HG02852 (cell line): ENCODE measurements around the gene GRIP1.

ENCODE experiments used
- ATAC-seq: cut with Tn5 transposase; IDR thresholded peaks from one replicate; pipeline ENCODE4 v1.9.1; 2021; ENCODE audit warnings: mild to moderate bottlenecking, moderate library complexity; ENCODE audit not compliant: unreplicated experiment

Gene GRIP1

GRCh38 chr12:66482351-66483203 lies 196.3 kb downstream of the GRIP1 start:
- ATAC-seq, result no peak

- no peak for ATAC-seq
Measured at GRCh38 chr12:66467932-66468331, 210.9 kb downstream of the GRIP1 start.

GRCh38 chr12:66461331-66461730 lies 217.5 kb downstream of the GRIP1 start:
- no peak for ATAC-seq

- no peak for ATAC-seq
Measured at GRCh38 chr12:66459944-66460482, 218.9 kb downstream of the GRIP1 start.

GRCh38 chr12:66456612-66457011 lies 222.3 kb downstream of the GRIP1 start:
- ATAC-seq, result no peak

- ATAC-seq, result peak; percentile 82
Measured at GRCh38 chr12:66453844-66454243, 225.0 kb downstream of the GRIP1 start.

GRCh38 chr12:66453120-66453519 lies 225.8 kb downstream of the GRIP1 start:
- no peak for ATAC-seq

GRCh38 chr12:66449531-66449930 lies 229.3 kb downstream of the GRIP1 start:
- ATAC-seq, result no peak

GRCh38 chr12:66447643-66448042 lies 231.2 kb downstream of the GRIP1 start:
- no peak for ATAC-seq

- no peak for ATAC-seq
Measured at GRCh38 chr12:66446276-66446675, 232.6 kb downstream of the GRIP1 start.

- ATAC-seq, result no peak
Measured at GRCh38 chr12:66441905-66442559, 236.8 kb downstream of the GRIP1 start.

GRCh38 chr12:66438601-66439000 lies 240.3 kb downstream of the GRIP1 start:
- ATAC-seq, result no peak

- ATAC-seq, result no peak
Measured at GRCh38 chr12:66430106-66430505, 248.8 kb downstream of the GRIP1 start.

- ATAC-seq, result no peak
Measured at GRCh38 chr12:66428870-66429269, 250.0 kb downstream of the GRIP1 start.

- ATAC-seq, result no peak
Measured at GRCh38 chr12:66428261-66428660, 250.6 kb downstream of the GRIP1 start.

- ATAC-seq, result no peak
Measured at GRCh38 chr12:66426696-66427095, 252.2 kb downstream of the GRIP1 start.

GRCh38 chr12:66423266-66423665 lies 255.6 kb downstream of the GRIP1 start:
- no peak for ATAC-seq

GRCh38 chr12:66418908-66419307 lies 260.0 kb downstream of the GRIP1 start:
- ATAC-seq, result no peak

GRCh38 chr12:66417217-66417616 lies 261.7 kb downstream of the GRIP1 start:
- ATAC-seq, result no peak

GRCh38 chr12:66409195-66409871 lies 269.5 kb downstream of the GRIP1 start:
- ATAC-seq, result no peak

GRCh38 chr12:66405395-66405794 lies 273.5 kb downstream of the GRIP1 start:
- ATAC-seq, result no peak
